Measurements from ENCODE around the gene MYO18A. TPM values are rescaled to one million over a fixed set of nuclear protein-coding genes. Genes with fewer than 3 reads are reported as not detected.
"Not testable (repeated sequence)": the region's sequence is repeated elsewhere in the genome, so short reads cannot be mapped to it uniquely, and the experiment has no call there.

The MYO18A gene, protein sequence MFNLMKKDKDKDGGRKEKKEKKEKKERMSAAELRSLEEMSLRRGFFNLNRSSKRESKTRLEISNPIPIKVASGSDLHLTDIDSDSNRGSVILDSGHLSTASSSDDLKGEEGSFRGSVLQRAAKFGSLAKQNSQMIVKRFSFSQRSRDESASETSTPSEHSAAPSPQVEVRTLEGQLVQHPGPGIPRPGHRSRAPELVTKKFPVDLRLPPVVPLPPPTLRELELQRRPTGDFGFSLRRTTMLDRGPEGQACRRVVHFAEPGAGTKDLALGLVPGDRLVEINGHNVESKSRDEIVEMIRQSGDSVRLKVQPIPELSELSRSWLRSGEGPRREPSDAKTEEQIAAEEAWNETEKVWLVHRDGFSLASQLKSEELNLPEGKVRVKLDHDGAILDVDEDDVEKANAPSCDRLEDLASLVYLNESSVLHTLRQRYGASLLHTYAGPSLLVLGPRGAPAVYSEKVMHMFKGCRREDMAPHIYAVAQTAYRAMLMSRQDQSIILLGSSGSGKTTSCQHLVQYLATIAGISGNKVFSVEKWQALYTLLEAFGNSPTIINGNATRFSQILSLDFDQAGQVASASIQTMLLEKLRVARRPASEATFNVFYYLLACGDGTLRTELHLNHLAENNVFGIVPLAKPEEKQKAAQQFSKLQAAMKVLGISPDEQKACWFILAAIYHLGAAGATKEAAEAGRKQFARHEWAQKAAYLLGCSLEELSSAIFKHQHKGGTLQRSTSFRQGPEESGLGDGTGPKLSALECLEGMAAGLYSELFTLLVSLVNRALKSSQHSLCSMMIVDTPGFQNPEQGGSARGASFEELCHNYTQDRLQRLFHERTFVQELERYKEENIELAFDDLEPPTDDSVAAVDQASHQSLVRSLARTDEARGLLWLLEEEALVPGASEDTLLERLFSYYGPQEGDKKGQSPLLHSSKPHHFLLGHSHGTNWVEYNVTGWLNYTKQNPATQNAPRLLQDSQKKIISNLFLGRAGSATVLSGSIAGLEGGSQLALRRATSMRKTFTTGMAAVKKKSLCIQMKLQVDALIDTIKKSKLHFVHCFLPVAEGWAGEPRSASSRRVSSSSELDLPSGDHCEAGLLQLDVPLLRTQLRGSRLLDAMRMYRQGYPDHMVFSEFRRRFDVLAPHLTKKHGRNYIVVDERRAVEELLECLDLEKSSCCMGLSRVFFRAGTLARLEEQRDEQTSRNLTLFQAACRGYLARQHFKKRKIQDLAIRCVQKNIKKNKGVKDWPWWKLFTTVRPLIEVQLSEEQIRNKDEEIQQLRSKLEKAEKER (N-terminal part only)
- total RNA-seq (100 to 1,000 TPM; 206 to 312 (median 277) TPM), polyA plus RNA-seq (248 TPM)
- long read RNA-seq, donor 1, partial matches to known transcripts: 154 of 192 reads
- long read RNA-seq, donor 1, other reads (novel, unspliced or antisense): 37 of 192 reads
- long read RNA-seq, donor 2, partial matches to known transcripts: 77 of 90 reads
- long read RNA-seq, donor 2, other reads (novel, unspliced or antisense): 13 of 90 reads
- long read RNA-seq, donor 3, partial matches to known transcripts: 216 of 259 reads
- long read RNA-seq, donor 3, other reads (novel, unspliced or antisense): 43 of 259 reads
- long read RNA-seq, donor 4, partial matches to known transcripts: 103 of 140 reads
- long read RNA-seq, donor 4, other reads (novel, unspliced or antisense): 34 of 140 reads

DNA sequence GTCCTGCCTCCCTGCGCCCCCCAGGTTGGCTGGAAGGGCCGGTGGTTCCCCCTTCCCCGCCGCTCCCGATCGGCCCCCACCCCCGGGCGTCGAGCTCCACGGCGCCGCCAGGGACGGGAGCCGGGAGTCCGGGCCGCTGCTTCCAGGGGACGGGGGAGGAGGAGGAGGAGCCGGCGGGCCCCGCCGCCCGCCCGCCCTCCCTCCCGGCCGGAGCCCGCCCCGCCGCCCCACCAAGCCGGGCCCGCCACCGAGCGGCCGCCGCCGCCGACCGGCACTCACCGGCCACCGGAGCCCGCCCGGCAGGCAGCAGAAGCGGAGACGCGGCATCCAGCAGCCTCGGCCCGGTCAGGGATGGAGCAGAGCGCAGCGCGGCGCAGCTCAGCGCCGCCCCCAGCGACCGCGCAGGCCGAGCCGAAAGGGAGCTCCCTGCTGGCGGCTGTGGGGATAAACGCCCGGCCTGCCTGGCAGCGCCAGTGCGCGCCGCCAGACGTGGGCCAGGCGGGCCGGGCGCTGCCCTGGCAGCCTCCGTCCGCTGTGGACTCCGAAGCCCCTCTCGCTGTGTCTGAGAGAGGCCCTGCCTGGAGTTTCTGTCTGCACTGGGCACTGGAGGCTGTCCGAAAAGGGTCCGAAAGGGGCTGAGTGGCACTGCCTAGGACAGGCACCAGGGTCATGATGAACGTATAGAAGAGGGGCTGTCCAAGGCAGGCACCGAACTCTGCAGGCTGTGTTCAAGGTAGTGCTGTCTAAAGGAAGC, at the start of gene MYO18A:
MYO18A (minus strand) TSS at position 365 of the 754 bp plus-strand sequence. CDS start 13,458 bp downstream, outside the sequence.
- no peaks in the 10 kb centered on the region for H3K27me3 ChIP-seq (ENCODE audit: control insufficient read depth, insufficient read depth)
- peak; percentile 88 to 90 for ATAC-seq
- DNase-seq: peak; percentile 82 to 93 (median 93)
- intact Hi-C loops (cut with DNase I): loop anchor here in 2 of 4 donors (5.0 kb wide), 1 partner anchor 33 kb away; no protein-coding TSS in a partner anchor
- H3K4me3 ChIP-seq (ENCODE audit: low read length): peak within 1 kb of the TSS; percentile 82
- no peaks in the 10 kb centered on the region for H3K9me3 ChIP-seq (ENCODE audit: control insufficient read depth, low read length)
- WGBS: under 1% methylated on average over 76 of the region's 76 CpGs
- H3K27ac ChIP-seq (ENCODE audit: low read length): peak within 1 kb of the TSS; percentile 87
- H3K4me1 ChIP-seq (ENCODE audit: control insufficient read depth, insufficient read depth, low read length): peaks cover 10% of the 10 kb centered on the region

DNA sequence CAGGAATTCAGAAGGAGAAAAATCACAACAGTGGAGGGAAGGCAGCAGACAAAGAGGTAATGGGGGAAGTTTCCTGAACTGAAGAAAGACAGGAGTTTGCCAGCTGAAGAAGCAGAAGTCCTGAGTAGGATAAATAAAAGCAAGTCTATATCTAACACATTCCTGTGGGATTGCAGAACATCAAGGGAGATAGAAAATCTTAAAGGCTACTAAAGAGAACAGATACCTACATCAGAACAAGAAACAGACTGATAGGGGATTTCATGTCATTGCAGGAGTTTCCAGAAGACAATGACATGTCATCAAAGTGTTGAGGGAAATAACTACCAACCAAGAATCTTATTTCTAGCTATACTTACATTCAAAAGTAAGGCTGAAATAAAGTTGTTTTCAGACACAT, 45.2 kb upstream of the MYO18A start:
- H3K9me3 ChIP-seq (ENCODE audit: control insufficient read depth, low read length): no peaks in the 10 kb centered on the region
- no peak for DNase-seq
- H3K4me1 ChIP-seq (ENCODE audit: control insufficient read depth, insufficient read depth, low read length): no peaks in the 10 kb centered on the region
- H3K27me3 ChIP-seq (ENCODE audit: control insufficient read depth, insufficient read depth): no peaks in the 10 kb centered on the region
- ATAC-seq: no peak
- H3K27ac ChIP-seq (ENCODE audit: low read length): no peak overlapping the region
- H3K4me3 ChIP-seq (ENCODE audit: low read length): no peak overlapping the region
- intact Hi-C loops (cut with DNase I): no loop called here

DNA sequence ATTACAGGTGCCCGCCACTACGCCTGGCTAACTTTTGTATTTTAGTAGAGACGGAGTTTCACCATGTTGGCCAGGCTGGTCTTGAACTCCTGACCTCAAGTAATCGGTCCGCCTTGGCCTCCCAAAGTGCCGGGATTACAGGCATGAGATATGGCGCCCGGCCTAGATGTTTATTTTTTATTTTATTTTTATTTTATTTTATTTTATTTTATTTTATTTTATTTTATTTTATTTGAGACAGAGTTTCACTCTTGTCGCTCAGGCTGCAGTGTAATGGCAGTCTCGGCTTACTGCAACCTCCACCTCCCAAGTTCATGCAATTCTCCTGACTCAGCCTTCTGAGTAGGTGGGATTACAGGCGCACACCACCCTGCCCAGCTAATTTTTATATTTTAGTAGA, 41.1 kb upstream of the MYO18A start:
- H3K27me3 ChIP-seq (ENCODE audit: control insufficient read depth, insufficient read depth): not testable (repeated sequence)

DNA sequence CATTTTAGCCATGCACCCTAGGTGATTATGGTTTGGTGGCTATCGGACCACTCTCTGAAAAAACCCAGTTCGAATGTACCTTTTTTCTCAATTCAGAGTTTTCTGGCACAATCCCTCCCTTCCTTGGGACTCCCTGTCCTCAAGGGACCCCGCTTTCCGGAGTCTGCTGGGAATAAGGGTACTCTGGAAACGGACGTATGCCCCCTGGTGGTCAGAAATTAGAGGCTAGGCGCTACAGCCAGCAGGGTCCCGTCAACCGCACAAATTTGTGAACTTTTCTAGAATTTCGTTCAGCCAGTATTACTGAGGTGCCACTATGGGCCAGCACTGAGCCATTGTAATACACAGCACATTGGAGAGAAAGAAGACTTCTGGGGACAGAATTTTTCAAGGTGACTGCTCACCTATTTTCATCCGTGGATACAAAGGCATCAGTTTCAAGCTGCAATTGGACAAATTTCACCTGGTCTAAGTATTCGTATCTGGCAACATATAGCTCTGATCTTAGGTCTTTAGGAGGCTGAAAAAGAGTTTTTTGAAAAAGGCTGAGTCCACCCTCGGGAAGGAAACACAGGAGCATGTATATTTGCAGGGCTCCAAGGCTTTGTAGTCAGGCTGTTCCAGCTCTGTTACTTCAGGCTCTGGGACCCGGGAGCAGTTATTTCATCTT, 39.3 kb upstream of the MYO18A start:
- Histone ChIP-seq H3K4me1 (ENCODE audit: control insufficient read depth, insufficient read depth, low read length) (peaks cover 2% of the 10 kb centered on the region), H3K27me3 (ENCODE audit: control insufficient read depth, insufficient read depth) (no peaks in the 10 kb centered on the region), H3K27ac (ENCODE audit: low read length) (no peak overlapping the region), H3K9me3 (ENCODE audit: control insufficient read depth, low read length) (no peaks in the 10 kb centered on the region), H3K4me3 (ENCODE audit: low read length) (no peak overlapping the region)
- DNase-seq: peak; percentile 77 to 88 (median 83)
- peak; percentile 91 to 93 for ATAC-seq
- intact Hi-C loops (cut with DNase I): loop anchor here in 3 of 4 donors (5.0 kb wide), 1 partner anchor 72 kb away; no protein-coding TSS in a partner anchor
- WGBS: 13% methylated on average over 14 of the region's 14 CpGs

More for the DNA sequence above, 41.1 kb upstream of the MYO18A start:
- H3K4me3 ChIP-seq (ENCODE audit: low read length); H3K4me1 ChIP-seq (ENCODE audit: control insufficient read depth, insufficient read depth, low read length); H3K27ac ChIP-seq (ENCODE audit: low read length); ATAC-seq; H3K9me3 ChIP-seq (ENCODE audit: control insufficient read depth, low read length); DNase-seq: not testable (repeated sequence)
- intact Hi-C loops (cut with DNase I): loop anchor here in 1 of 4 donors (5.0 kb wide), 1 partner anchor 74 kb away; no protein-coding TSS in a partner anchor
- 95% methylated on average over 11 of the region's 11 CpGs for WGBS

DNA sequence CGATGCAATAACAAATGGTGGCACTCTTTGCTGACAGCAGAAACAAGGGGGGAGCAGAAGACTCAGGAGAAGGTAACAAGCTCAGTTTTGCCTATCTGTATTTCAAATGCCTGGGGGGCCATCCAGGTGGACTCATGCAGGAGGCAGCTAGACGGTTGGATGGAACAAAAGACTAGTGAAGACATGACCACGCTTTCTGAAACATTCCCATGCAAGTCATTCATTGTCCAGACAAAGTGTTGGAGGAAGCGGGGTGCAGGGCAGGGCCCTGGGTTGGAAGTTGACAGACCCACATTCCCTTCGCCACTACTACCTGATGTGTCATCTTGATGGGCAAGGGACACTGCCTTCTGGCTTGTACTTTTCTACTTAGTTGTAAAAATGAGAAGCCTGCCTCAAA, 36.7 kb upstream of the MYO18A start:
- Histone ChIP-seq H3K27me3 (ENCODE audit: control insufficient read depth, insufficient read depth) (no peaks in the 10 kb centered on the region), H3K4me1 (ENCODE audit: control insufficient read depth, insufficient read depth, low read length) (peaks cover 4% of the 10 kb centered on the region), H3K27ac (ENCODE audit: low read length) (no peak overlapping the region), H3K9me3 (ENCODE audit: control insufficient read depth, low read length) (no peaks in the 10 kb centered on the region), H3K4me3 (ENCODE audit: low read length) (no peak overlapping the region)
- WGBS: 88% methylated on average over 5 of the region's 5 CpGs
- intact Hi-C loops (cut with DNase I): loop anchor here in 2 of 4 donors (5.0 kb wide), 1 partner anchor 70 kb away; no protein-coding TSS in a partner anchor
- ATAC-seq: no peak
- no peak for DNase-seq

DNA sequence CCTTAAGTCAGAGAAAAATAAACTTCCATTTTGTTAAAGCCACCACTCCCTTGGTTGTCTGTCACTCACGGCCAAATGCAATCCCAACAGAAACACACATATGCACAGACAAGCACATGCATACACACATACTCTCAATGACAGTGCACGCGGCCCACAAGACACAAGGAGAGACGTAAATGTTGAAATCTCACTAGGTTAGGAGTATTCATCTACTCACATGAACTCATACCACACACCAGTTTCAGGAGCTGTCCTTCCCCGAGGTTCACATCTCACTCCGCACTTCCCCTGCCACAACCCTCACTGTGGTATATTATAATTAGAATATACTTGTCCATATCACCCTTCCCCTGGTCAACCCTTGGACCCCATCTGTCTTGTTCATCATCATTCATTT, 36.0 kb upstream of the MYO18A start:
- 81% methylated on average over 6 of the region's 6 CpGs for WGBS
- Histone ChIP-seq H3K27ac (ENCODE audit: low read length) (no peak overlapping the region), H3K4me3 (ENCODE audit: low read length) (no peak overlapping the region), H3K4me1 (ENCODE audit: control insufficient read depth, insufficient read depth, low read length) (peaks cover 4% of the 10 kb centered on the region), H3K9me3 (ENCODE audit: control insufficient read depth, low read length) (no peaks in the 10 kb centered on the region), H3K27me3 (ENCODE audit: control insufficient read depth, insufficient read depth) (no peaks in the 10 kb centered on the region)
- DNase-seq (no peak), ATAC-seq (no peak)
- intact Hi-C loops (cut with DNase I): loop anchor here in 2 of 4 donors (5.0 kb wide), 1 partner anchor 69 kb away; no protein-coding TSS in a partner anchor

DNA sequence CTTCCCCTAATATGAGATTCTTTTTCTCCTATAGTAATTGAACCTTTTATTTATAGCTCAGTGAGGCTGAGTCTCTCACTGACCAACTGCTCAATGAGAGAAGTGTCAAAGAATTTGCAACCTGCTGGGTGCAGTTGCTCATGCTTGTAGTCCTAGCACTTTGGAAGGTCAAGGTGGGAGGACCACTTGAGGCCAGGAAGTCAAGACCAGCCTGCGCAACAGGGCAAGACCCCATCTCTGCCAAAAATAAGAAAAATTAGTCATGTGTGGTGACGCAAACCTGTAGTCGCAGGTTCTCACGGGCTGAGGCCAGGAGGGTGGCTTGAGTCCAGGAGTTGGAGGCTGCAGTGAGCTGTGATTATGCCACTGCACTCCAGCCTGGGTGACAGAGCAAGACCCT, 35.5 kb upstream of the MYO18A start:
- intact Hi-C loops (cut with DNase I): loop anchor here in 2 of 4 donors (5.0 kb wide), 1 partner anchor 68 kb away; no protein-coding TSS in a partner anchor
- DNase-seq (no peak), ATAC-seq (no peak)
- Histone ChIP-seq H3K9me3 (ENCODE audit: control insufficient read depth, low read length) (no peaks in the 10 kb centered on the region), H3K27ac (ENCODE audit: low read length) (no peak overlapping the region), H3K4me3 (ENCODE audit: low read length) (no peak overlapping the region), H3K4me1 (ENCODE audit: control insufficient read depth, insufficient read depth, low read length) (peaks cover 4% of the 10 kb centered on the region), H3K27me3 (ENCODE audit: control insufficient read depth, insufficient read depth) (no peaks in the 10 kb centered on the region)
- WGBS: 56% methylated on average over 4 of the region's 4 CpGs

DNA sequence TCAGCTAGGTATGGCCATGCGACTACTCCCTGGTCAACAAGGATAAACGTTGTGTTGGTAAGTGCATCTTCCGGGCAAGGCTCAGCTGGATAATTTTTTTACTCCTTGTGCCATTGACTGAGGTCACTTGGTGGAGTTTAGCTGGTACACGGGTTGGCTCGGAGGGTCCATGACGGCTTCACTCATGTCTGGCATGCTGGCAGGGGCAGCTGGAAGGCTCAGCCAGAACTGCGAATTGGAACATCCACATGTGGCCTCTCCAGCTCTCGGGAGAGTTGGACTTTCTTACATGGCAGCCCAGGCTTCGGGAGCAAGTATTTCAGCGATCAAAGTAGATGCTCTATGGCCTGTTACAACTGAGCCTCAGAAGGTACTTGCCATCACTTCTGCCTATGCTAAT, 35.0 kb upstream of the MYO18A start:
- intact Hi-C loops (cut with DNase I): loop anchor here in 2 of 4 donors (5.0 kb wide), 1 partner anchor 68 kb away; no protein-coding TSS in a partner anchor
- no peak for ATAC-seq
- WGBS: 83% methylated on average over 10 of the region's 10 CpGs
- DNase-seq: no peak
- no peaks in the 10 kb centered on the region for H3K9me3 ChIP-seq (ENCODE audit: control insufficient read depth, low read length)
- peaks cover 4% of the 10 kb centered on the region for H3K4me1 ChIP-seq (ENCODE audit: control insufficient read depth, insufficient read depth, low read length)
- H3K27me3 ChIP-seq (ENCODE audit: control insufficient read depth, insufficient read depth): no peaks in the 10 kb centered on the region
- no peak overlapping the region for H3K27ac ChIP-seq (ENCODE audit: low read length)
- H3K4me3 ChIP-seq (ENCODE audit: low read length): no peak overlapping the region

Data from right cardiac atrium (tissue), 5 donors.